Omental fat pad (tissue), 4 donors: ENCODE measurements around the gene TIMM10B. TPM values are rescaled to one million over a fixed set of nuclear protein-coding genes. Genes with fewer than 3 reads are reported as not detected.
A peak's percentile ranks its signal among the peaks of the same experiment; 100 is the strongest.
"Not testable (repeated sequence)": the region's sequence is repeated elsewhere in the genome, so short reads cannot be mapped to it uniquely, and the experiment has no call there.

Experiments used
- ATAC-seq: fragments of 150-250 bp; one replicate; pipeline ENCODE4 v1.9.1; 2016; ENCODE audit warnings: mild to moderate bottlenecking, moderate library complexity; ENCODE audit not compliant: low FRiP score
- DNase-seq: peaks from one replicate; pipeline ENCODE4 v3.0.0-alpha.2; 2019; ENCODE audit warnings: low spot score
- CTCF ChIP-seq, 3 donors: fragments of 450-650 bp; IDR thresholded peaks; one replicate each; pipeline ENCODE4 v1.5.1; 2016 to 2017; ENCODE audit warnings: antibody characterized with exemption in 3 of 3, mild to moderate bottlenecking in 3 of 3, moderate library complexity in 2 of 3
- total RNA-seq, 4 donors: library from RNA; depleted of rRNA; stranded (reverse); fragments of >200 nt; gene quantifications; one replicate each; pipeline ENCODE4 v1.1.0, GENCODE V29; 2016

The TIMM10B gene
- total RNA-seq, 4 donors from 2014 or later, result 42.7 to 60.6 (median 47.8) TPM

DNA sequence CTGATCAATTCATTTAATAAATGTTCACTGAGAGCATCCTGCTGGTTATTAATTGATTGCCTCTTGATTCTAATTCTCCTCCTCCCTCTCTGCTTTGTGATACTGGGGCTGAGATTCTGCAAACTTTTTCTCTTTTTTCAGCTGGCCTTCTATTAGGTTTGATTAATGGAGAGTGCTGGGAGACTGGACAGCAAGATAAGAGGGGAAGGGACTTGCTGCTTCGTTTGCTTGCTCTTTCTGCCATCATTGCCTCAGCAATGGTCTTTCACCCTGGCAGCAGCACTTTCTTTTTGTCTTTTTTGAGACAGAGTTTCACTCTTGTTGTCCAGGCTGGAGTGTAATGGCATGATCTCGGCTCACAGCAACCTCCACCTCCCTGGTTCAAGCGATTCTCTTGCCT is 22.9 kb downstream of the TIMM10B start:
- DNase-seq (no peak), ATAC-seq (no peak)
- no peak for TF ChIP-seq CTCF (IDR thresholded peaks at IDR 0.05)

- peak in 2 of 3 donors; percentile 31 to 60 for TF ChIP-seq CTCF (IDR thresholded peaks at IDR 0.05)
- DNase-seq (no peak), ATAC-seq (peak; percentile 72)
Observed at GRCh38 chr11:6505577-6506240, 24.4 kb downstream of the TIMM10B start.

GRCh38 chr11:6516865-6517264 is 35.6 kb downstream of the TIMM10B start:
- no peak for DNase-seq
- no peak for TF ChIP-seq CTCF (IDR thresholded peaks at IDR 0.05)
- ATAC-seq, result no peak

DNA sequence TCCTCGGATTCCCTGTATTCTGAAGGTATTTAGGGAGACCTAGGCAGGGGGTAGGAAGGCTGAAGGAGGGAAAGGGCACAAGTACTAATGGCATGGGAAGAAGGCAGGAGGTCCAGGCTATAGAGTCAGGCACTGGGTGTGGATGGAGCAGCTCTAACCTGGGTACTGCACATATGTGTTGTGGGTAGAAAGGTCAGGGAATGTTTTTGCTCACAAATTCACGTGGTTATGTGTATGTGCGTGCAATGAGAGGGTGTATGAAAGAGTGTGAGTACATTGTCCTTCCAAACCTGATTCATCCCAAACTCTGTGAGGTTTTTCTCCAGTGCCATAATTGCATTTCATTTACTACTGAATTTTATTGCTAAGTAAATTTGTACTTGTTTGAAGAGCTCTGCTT is 39.0 kb downstream of the TIMM10B start:
- TF ChIP-seq CTCF (IDR thresholded peaks at IDR 0.05), result no peak
- ATAC-seq, result no peak
- no peak for DNase-seq

DNA sequence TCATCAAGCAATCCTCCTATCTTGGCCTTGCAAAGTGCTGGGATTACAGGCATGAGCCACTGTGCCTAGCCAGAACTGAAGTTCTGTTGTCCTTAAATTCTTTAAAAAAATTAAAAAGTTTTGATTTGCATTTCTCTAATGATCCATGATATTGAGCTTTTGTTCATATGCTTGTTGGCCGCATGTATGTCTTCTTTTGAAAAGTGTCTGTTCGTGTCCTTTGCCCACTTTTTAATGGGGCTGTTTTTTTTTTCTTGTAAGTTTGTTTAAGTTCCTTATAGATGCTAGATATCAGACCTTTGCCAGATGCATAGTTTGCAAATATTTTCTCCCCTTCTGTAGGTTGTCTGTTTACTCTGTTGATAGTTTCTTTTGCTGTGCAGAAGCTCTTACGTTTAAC is 40.6 kb downstream of the TIMM10B start:
- DNase-seq, ATAC-seq: not testable (repeated sequence)

- no peak for TF ChIP-seq CTCF (IDR thresholded peaks at IDR 0.05)
- DNase-seq (no peak), ATAC-seq (no peak)
Observed at GRCh38 chr11:6523253-6523652, 42.0 kb downstream of the TIMM10B start.

GRCh38 chr11:6526411-6527135 is 45.3 kb downstream of the TIMM10B start:
- ATAC-seq (no peak), DNase-seq (no peak)
- TF ChIP-seq CTCF (IDR thresholded peaks at IDR 0.05), result no peak
